ENCODE measurements around the gene TAMALIN. TPM values are rescaled to one million over a fixed set of nuclear protein-coding genes. Genes with fewer than 3 reads are reported as not detected.
A peak's percentile ranks its signal among the peaks of the same experiment; 100 is the strongest.

Gene TAMALIN
- polyA plus RNA-seq, 1 donor: 20.7 TPM

- DNase-seq: peak; percentile 50
Observed at GRCh38 chr12:52014567-52015530, 8.1 kb downstream of the TAMALIN start.

GRCh38 chr12:52015532-52016041 lies 8.8 kb downstream of the TAMALIN start:
- DNase-seq: no peak

GRCh38 chr12:52018433-52019112 lies 11.8 kb downstream of the TAMALIN start:
- no peak for DNase-seq

- DNase-seq: no peak
Observed at GRCh38 chr12:52019113-52019770, 12.5 kb downstream of the TAMALIN start.

GRCh38 chr12:52020539-52021336 lies 14.0 kb downstream of the TAMALIN start:
- no peak for DNase-seq

- DNase-seq: no peak
Observed at GRCh38 chr12:52022841-52023181, 16.1 kb downstream of the TAMALIN start.

GRCh38 chr12:52023182-52023975 lies 16.6 kb downstream of the TAMALIN start:
- peak; percentile 77 for DNase-seq

- no peak for DNase-seq
Observed at GRCh38 chr12:52023976-52024688, 17.4 kb downstream of the TAMALIN start.

- no peak for DNase-seq
Observed at GRCh38 chr12:52024845-52025230, 18.1 kb downstream of the TAMALIN start.

- DNase-seq: no peak
Observed at GRCh38 chr12:52026263-52026662, 19.5 kb downstream of the TAMALIN start.

- no peak for DNase-seq
Observed at GRCh38 chr12:52027085-52027843, 20.5 kb downstream of the TAMALIN start.

- DNase-seq: no peak
Observed at GRCh38 chr12:52029685-52030084, 22.9 kb downstream of the TAMALIN start.

- peak; percentile 87 for DNase-seq
Observed at GRCh38 chr12:52032446-52032803, 25.7 kb downstream of the TAMALIN start.

GRCh38 chr12:52032804-52033445 lies 26.2 kb downstream of the TAMALIN start:
- DNase-seq: peak; percentile 97

GRCh38 chr12:52033446-52034140 lies 26.8 kb downstream of the TAMALIN start:
- DNase-seq: no peak

- peak; percentile 86 for DNase-seq
Observed at GRCh38 chr12:52035190-52035589, 28.4 kb downstream of the TAMALIN start.

GRCh38 chr12:52035926-52036325 lies 29.2 kb downstream of the TAMALIN start:
- DNase-seq: no peak

- peak; percentile 92 for DNase-seq
Observed at GRCh38 chr12:52036587-52037171, 29.9 kb downstream of the TAMALIN start.

Data from hindlimb muscle (tissue), 1 donor.